ENCODE results near the gene LAMA5.

The LAMA5 gene

GRCh38 chr20:62366370-62367135 is 559 bp downstream of the LAMA5 start:
- DNase-seq (ENCODE audit: low spot score) = no peak
- no peak for TF ChIP-seq CTCF (IDR thresholded peaks at IDR 0.05; ENCODE audit: extremely low read depth, missing control alignments)

- DNase-seq (ENCODE audit: low spot score) = no peak
- no peak for TF ChIP-seq CTCF (IDR thresholded peaks at IDR 0.05; ENCODE audit: extremely low read depth, missing control alignments)
These were observed 1.2 kb downstream of the LAMA5 start for GRCh38 chr20:62365814-62366369.

- DNase-seq (ENCODE audit: low spot score) = no peak
These were observed 2.0 kb downstream of the LAMA5 start for GRCh38 chr20:62364911-62365736.

GRCh38 chr20:62363920-62364851 is 2.9 kb downstream of the LAMA5 start:
- no peak for TF ChIP-seq CTCF (IDR thresholded peaks at IDR 0.05; ENCODE audit: extremely low read depth, missing control alignments)
- no peak for DNase-seq (ENCODE audit: low spot score)

More at GRCh38 chr20:62364911-62365736, 2.0 kb downstream of the LAMA5 start:
- no peak for TF ChIP-seq CTCF (IDR thresholded peaks at IDR 0.05; ENCODE audit: extremely low read depth, missing control alignments)

- no peak for DNase-seq (ENCODE audit: low spot score)
- TF ChIP-seq CTCF (IDR thresholded peaks at IDR 0.05; ENCODE audit: extremely low read depth, missing control alignments) = no peak
These were observed 3.9 kb downstream of the LAMA5 start for GRCh38 chr20:62362991-62363919.

GRCh38 chr20:62362590-62362940 is 4.5 kb downstream of the LAMA5 start:
- TF ChIP-seq CTCF (IDR thresholded peaks at IDR 0.05; ENCODE audit: extremely low read depth, missing control alignments) = no peak
- no peak for DNase-seq (ENCODE audit: low spot score)

All from GM20000 (cell line).